Ishikawa (cell line): ENCODE measurements around the gene ZNF106.

Experiments used
- CREB1 ChIP-seq: IDR thresholded peaks from 2 replicates; pipeline ENCODE4 v1.6.1; 2012; ENCODE audit warnings: low read depth
- EP300 ChIP-seq: IDR thresholded peaks from 2 replicates; pipeline ENCODE4 v1.6.1; 2012; ENCODE audit warnings: borderline replicate concordance
- NFIC ChIP-seq: IDR thresholded peaks from 2 replicates; pipeline ENCODE4 v1.6.1; 2012
- RAD21 ChIP-seq: IDR thresholded peaks from 2 replicates; pipeline ENCODE4 v1.6.1; 2012; ENCODE audit warnings: low read depth
- REST ChIP-seq: IDR thresholded peaks from 2 replicates; pipeline ENCODE4 v1.6.1; 2012; ENCODE audit warnings: low read depth, mild to moderate bottlenecking
- TEAD4 ChIP-seq: IDR thresholded peaks from 2 replicates; pipeline ENCODE4 v1.6.1; 2012
- YY1 ChIP-seq: IDR thresholded peaks from 2 replicates; pipeline ENCODE4 v1.6.1; 2012; ENCODE audit warnings: low read depth
- TF ChIP-seq, protein P1 (sequence below): IDR thresholded peaks from 2 replicates; pipeline ENCODE4 v1.6.1; 2012

DNA sequence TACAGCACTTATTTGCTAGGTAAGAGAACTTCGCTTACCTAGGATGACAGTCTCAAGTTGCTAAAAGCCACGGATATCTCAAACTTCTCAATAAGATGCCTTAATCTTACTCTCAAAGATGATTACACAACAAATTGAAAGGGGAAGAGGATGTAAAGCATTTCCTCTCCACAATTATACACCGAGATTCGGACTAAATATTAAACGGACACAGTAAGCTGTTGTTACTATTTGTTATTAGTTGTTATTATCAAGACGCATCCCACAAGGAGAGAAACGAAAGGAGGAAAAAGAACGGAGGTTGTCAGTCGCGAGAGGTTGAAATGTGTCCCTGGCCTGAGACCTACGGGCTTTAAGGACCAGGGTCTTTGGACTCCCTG is 660 bp downstream of the ZNF106 start:
- no peak for TF ChIP-seq REST
- TF ChIP-seq EP300 = no peak
- TF ChIP-seq RAD21 = no peak
- TF ChIP-seq TEAD4 = no peak
- TF ChIP-seq NFIC = no peak
- TF ChIP-seq CREB1 = no peak
- TF ChIP-seq, protein P1, sequence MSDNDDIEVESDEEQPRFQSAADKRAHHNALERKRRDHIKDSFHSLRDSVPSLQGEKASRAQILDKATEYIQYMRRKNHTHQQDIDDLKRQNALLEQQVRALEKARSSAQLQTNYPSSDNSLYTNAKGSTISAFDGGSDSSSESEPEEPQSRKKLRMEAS = no peak
- no peak for TF ChIP-seq YY1
